ENCODE results near the gene NREP.

The NREP gene

DNA sequence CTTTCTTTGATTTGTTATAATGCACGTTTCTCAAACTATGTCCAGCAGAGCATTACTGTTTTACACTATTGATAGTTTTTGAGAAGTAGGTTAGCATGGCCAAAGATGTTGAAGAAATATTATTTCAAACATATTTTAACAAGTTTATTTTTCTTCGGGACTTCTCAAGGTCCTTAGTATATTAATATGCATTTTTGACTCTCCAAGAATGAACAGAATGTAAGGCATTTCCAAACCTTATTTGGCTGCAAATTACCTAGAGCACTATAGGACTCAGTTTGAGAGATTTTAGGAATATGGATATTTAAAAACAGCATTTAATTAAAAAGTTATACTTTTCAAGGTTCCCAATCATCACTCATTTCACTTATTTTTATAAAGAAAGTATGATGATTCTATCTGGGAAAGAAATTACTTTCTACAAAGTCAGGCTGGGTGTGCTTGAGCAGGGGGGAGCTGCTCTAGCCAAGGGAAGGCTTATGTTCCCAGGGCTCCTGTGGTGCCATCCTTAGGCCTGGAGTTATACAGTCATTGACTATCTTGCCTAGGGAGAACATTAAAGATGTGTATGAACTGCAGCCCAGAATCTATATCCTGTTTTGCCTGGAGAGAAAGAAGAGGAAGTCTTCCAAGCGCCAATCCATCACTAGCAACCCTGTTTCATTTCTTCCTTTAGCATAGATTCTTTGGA, 27.6 kb upstream of the NREP start:
- TF ChIP-seq, protein P1, sequence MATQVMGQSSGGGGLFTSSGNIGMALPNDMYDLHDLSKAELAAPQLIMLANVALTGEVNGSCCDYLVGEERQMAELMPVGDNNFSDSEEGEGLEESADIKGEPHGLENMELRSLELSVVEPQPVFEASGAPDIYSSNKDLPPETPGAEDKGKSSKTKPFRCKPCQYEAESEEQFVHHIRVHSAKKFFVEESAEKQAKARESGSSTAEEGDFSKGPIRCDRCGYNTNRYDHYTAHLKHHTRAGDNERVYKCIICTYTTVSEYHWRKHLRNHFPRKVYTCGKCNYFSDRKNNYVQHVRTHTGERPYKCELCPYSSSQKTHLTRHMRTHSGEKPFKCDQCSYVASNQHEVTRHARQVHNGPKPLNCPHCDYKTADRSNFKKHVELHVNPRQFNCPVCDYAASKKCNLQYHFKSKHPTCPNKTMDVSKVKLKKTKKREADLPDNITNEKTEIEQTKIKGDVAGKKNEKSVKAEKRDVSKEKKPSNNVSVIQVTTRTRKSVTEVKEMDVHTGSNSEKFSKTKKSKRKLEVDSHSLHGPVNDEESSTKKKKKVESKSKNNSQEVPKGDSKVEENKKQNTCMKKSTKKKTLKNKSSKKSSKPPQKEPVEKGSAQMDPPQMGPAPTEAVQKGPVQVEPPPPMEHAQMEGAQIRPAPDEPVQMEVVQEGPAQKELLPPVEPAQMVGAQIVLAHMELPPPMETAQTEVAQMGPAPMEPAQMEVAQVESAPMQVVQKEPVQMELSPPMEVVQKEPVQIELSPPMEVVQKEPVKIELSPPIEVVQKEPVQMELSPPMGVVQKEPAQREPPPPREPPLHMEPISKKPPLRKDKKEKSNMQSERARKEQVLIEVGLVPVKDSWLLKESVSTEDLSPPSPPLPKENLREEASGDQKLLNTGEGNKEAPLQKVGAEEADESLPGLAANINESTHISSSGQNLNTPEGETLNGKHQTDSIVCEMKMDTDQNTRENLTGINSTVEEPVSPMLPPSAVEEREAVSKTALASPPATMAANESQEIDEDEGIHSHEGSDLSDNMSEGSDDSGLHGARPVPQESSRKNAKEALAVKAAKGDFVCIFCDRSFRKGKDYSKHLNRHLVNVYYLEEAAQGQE (IDR thresholded peaks at IDR 0.05; ENCODE audit: low read depth): no peak
- TF ChIP-seq, protein P2, sequence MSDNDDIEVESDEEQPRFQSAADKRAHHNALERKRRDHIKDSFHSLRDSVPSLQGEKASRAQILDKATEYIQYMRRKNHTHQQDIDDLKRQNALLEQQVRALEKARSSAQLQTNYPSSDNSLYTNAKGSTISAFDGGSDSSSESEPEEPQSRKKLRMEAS (IDR thresholded peaks at IDR 0.05): no peak
- TF ChIP-seq RAD21 (IDR thresholded peaks at IDR 0.05; ENCODE audit: low read depth): no peak
- TF ChIP-seq NFIC (IDR thresholded peaks at IDR 0.05): no peak
- no peak for TF ChIP-seq CEBPB (IDR thresholded peaks at IDR 0.05)
- TF ChIP-seq, protein P3, sequence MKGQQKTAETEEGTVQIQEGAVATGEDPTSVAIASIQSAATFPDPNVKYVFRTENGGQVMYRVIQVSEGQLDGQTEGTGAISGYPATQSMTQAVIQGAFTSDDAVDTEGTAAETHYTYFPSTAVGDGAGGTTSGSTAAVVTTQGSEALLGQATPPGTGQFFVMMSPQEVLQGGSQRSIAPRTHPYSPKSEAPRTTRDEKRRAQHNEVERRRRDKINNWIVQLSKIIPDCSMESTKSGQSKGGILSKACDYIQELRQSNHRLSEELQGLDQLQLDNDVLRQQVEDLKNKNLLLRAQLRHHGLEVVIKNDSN (IDR thresholded peaks at IDR 0.05): no peak
- no peak for TF ChIP-seq TEAD4 (IDR thresholded peaks at IDR 0.05)
- TF ChIP-seq ZBTB7A (IDR thresholded peaks at IDR 0.05; ENCODE audit: low read depth): no peak
- TF ChIP-seq EGR1 (IDR thresholded peaks at IDR 0.05): no peak

DNA sequence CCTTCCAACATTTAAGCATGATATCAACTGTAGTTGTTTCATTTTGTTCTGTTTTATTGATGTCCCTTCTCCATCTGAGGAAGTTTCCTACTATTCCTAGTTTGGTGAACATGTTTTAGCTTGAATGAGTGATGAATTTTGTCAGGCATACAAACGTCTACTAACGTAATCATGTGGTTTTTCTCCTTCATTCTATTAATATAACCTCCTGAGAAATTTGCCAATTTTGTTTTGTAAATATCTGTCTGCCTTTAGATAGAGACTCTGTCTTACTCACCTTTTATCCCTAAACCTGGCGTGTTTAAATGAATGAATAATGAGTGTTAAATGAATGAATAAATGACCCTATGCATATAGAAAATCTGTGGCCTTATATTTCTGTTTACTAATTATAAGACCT, 26.5 kb upstream of the NREP start:
- TF ChIP-seq ZBTB7A (IDR thresholded peaks at IDR 0.05; ENCODE audit: low read depth): no peak
- TF ChIP-seq NFIC (IDR thresholded peaks at IDR 0.05): no peak
- TF ChIP-seq, protein P2 (IDR thresholded peaks at IDR 0.05): no peak
- TF ChIP-seq TEAD4 (IDR thresholded peaks at IDR 0.05): no peak
- TF ChIP-seq YY1 (IDR thresholded peaks at IDR 0.05; ENCODE audit: low read depth): no peak
- no peak for TF ChIP-seq RAD21 (IDR thresholded peaks at IDR 0.05; ENCODE audit: low read depth)
- TF ChIP-seq, protein P1 (IDR thresholded peaks at IDR 0.05; ENCODE audit: low read depth): no peak
- TF ChIP-seq CEBPB (IDR thresholded peaks at IDR 0.05): no peak
- TF ChIP-seq TAF1 (IDR thresholded peaks at IDR 0.05; ENCODE audit: low read depth): no peak
- TF ChIP-seq, protein P3 (IDR thresholded peaks at IDR 0.05): no peak
- no peak for TF ChIP-seq FOXM1 (IDR thresholded peaks at IDR 0.05; ENCODE audit: borderline replicate concordance, low read depth)
- TF ChIP-seq EGR1 (IDR thresholded peaks at IDR 0.05): no peak
- TF ChIP-seq TCF12 (IDR thresholded peaks at IDR 0.05; ENCODE audit: low read depth): no peak
- no peak for TF ChIP-seq EP300 (IDR thresholded peaks at IDR 0.05; ENCODE audit: borderline replicate concordance)
- TF ChIP-seq CREB1 (IDR thresholded peaks at IDR 0.05; ENCODE audit: low read depth): no peak

DNA sequence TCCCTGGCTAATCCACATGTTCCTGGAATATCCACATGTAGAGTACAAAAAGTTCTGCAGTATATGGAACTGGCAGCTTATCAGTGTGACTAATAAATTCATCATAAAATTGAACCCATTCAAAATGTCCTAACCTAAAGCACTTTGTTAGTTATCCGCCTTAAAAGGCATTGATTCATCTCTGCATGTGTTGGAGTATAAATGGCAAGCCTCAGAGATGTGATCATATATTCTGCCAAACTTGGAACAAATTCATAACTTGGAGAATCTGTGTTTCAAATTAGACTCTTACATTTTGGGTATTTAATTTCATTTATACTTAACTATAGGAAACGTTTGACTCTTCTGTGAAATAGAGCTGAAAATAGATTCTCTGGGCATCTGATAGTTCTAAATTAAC, 25.2 kb upstream of the NREP start:
- TF ChIP-seq, protein P1 (IDR thresholded peaks at IDR 0.05; ENCODE audit: low read depth): no peak
- TF ChIP-seq TEAD4 (IDR thresholded peaks at IDR 0.05) (no peak), EGR1 (IDR thresholded peaks at IDR 0.05) (no peak), ZBTB7A (IDR thresholded peaks at IDR 0.05; ENCODE audit: low read depth) (no peak), CEBPB (IDR thresholded peaks at IDR 0.05) (no peak)
- TF ChIP-seq, protein P3 (IDR thresholded peaks at IDR 0.05): no peak

DNA sequence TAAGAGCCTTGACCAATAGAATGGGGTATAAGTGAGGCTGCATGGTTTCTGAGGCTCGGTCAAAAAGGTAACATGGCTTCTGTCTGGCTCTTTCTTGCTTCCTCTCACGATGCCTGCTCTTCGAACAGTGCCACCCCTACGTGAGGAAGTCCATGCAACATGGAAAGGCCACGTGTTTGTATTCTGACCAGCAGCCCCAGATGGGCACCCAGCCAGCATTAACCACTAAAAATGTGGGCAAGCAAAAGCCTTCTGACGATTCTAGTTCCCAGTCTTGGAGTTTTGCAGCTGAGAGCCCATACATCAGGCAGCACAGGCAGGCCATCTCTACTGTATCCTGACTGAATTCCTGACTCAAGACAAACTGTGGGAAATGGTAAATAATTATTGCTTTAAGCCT, 24.2 kb upstream of the NREP start:
- TF ChIP-seq EGR1 (IDR thresholded peaks at IDR 0.05): no peak
- TF ChIP-seq CEBPB (IDR thresholded peaks at IDR 0.05): no peak
- no peak for TF ChIP-seq TCF12 (IDR thresholded peaks at IDR 0.05; ENCODE audit: low read depth)
- TF ChIP-seq ZBTB7A (IDR thresholded peaks at IDR 0.05; ENCODE audit: low read depth): no peak
- no peak for TF ChIP-seq RAD21 (IDR thresholded peaks at IDR 0.05; ENCODE audit: low read depth)
- no peak for TF ChIP-seq NFIC (IDR thresholded peaks at IDR 0.05)
- TF ChIP-seq TEAD4 (IDR thresholded peaks at IDR 0.05): no peak
- TF ChIP-seq, protein P1 (IDR thresholded peaks at IDR 0.05; ENCODE audit: low read depth): no peak
- no peak for TF ChIP-seq FOXM1 (IDR thresholded peaks at IDR 0.05; ENCODE audit: borderline replicate concordance, low read depth)
- TF ChIP-seq, protein P2 (IDR thresholded peaks at IDR 0.05): no peak
- TF ChIP-seq EP300 (IDR thresholded peaks at IDR 0.05; ENCODE audit: borderline replicate concordance): no peak
- TF ChIP-seq YY1 (IDR thresholded peaks at IDR 0.05; ENCODE audit: low read depth): no peak
- TF ChIP-seq, protein P3 (IDR thresholded peaks at IDR 0.05): no peak
- no peak for TF ChIP-seq CREB1 (IDR thresholded peaks at IDR 0.05; ENCODE audit: low read depth)
- no peak for TF ChIP-seq TAF1 (IDR thresholded peaks at IDR 0.05; ENCODE audit: low read depth)

All from Ishikawa (cell line).